ENCODE results near the gene ZNF750. TPM values are rescaled to one million over a fixed set of nuclear protein-coding genes. Genes with fewer than 3 reads are reported as not detected.

The ZNF750 gene
- total RNA-seq, 1 experiment from 2014 or later = not detected

DNA sequence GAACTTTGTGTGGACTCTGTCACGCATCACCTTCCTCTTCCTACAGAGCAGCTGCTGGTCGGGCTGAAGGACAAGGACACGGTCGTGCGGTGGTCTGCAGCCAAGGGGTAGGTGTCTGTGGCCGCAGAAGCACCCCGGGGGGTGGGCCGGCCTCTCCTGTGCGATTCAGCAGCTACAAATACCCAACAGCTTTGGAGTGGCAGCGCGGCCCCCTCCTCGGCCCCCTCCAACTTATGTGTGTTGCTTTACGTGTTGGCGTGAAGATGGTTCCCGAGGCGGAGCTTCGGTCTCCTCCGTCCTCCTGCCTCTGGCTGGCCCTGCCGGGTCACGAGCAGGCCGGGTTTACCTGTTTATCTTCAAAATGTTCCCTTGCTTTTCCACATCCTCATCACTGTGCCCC is 32.3 kb downstream of the ZNF750 start:
- DNase-seq (ENCODE audit: low read depth, low spot score) = no peak
- ATAC-seq = no peak
- POLR2A ChIA-PET = no interaction called here
- no peak for TF ChIP-seq TCF7L2 (IDR thresholded peaks at IDR 0.05; ENCODE audit: low read depth, low read length)
- TF ChIP-seq SIN3A (IDR thresholded peaks at IDR 0.05; ENCODE audit: borderline replicate concordance, insufficient read depth, low read depth, low read length) = no peak
- TF ChIP-seq, protein P1, sequence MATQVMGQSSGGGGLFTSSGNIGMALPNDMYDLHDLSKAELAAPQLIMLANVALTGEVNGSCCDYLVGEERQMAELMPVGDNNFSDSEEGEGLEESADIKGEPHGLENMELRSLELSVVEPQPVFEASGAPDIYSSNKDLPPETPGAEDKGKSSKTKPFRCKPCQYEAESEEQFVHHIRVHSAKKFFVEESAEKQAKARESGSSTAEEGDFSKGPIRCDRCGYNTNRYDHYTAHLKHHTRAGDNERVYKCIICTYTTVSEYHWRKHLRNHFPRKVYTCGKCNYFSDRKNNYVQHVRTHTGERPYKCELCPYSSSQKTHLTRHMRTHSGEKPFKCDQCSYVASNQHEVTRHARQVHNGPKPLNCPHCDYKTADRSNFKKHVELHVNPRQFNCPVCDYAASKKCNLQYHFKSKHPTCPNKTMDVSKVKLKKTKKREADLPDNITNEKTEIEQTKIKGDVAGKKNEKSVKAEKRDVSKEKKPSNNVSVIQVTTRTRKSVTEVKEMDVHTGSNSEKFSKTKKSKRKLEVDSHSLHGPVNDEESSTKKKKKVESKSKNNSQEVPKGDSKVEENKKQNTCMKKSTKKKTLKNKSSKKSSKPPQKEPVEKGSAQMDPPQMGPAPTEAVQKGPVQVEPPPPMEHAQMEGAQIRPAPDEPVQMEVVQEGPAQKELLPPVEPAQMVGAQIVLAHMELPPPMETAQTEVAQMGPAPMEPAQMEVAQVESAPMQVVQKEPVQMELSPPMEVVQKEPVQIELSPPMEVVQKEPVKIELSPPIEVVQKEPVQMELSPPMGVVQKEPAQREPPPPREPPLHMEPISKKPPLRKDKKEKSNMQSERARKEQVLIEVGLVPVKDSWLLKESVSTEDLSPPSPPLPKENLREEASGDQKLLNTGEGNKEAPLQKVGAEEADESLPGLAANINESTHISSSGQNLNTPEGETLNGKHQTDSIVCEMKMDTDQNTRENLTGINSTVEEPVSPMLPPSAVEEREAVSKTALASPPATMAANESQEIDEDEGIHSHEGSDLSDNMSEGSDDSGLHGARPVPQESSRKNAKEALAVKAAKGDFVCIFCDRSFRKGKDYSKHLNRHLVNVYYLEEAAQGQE (IDR thresholded peaks at IDR 0.05; ENCODE audit: insufficient read depth in 1 of 2, low read depth in 2 of 2, low read length in 1 of 2) = no peak
- TF ChIP-seq, protein P2, sequence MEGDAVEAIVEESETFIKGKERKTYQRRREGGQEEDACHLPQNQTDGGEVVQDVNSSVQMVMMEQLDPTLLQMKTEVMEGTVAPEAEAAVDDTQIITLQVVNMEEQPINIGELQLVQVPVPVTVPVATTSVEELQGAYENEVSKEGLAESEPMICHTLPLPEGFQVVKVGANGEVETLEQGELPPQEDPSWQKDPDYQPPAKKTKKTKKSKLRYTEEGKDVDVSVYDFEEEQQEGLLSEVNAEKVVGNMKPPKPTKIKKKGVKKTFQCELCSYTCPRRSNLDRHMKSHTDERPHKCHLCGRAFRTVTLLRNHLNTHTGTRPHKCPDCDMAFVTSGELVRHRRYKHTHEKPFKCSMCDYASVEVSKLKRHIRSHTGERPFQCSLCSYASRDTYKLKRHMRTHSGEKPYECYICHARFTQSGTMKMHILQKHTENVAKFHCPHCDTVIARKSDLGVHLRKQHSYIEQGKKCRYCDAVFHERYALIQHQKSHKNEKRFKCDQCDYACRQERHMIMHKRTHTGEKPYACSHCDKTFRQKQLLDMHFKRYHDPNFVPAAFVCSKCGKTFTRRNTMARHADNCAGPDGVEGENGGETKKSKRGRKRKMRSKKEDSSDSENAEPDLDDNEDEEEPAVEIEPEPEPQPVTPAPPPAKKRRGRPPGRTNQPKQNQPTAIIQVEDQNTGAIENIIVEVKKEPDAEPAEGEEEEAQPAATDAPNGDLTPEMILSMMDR (IDR thresholded peaks at IDR 0.05) = no peak
- no peak for TF ChIP-seq POLR2AphosphoS5 (IDR thresholded peaks at IDR 0.05; ENCODE audit: low read depth, low read length)
- Histone ChIP-seq H3K27ac (ENCODE audit: low read length) (no peak overlapping the region), H3K4me3 (ENCODE audit: low read depth in 2 of 2, low read length in 2 of 2) (no peak overlapping the region), H3K36me3 (ENCODE audit: control insufficient read depth, insufficient read depth, low read length) (peaks cover 7% of the 10 kb centered on the region; the same call in 1 of the 2 replicates), H3K4me1 (ENCODE audit: control insufficient read depth, insufficient read depth, low read length) (no peaks in the 10 kb centered on the region), H3K27me3 (ENCODE audit: control insufficient read depth, insufficient read depth, low read length) (no peaks in the 10 kb centered on the region), H3K9me3 (ENCODE audit: control insufficient read depth, insufficient read depth, low read depth, low read length) (no peaks in the 10 kb centered on the region)
- no TSS peak for BruUV-seq (replicated peaks)
- intact Hi-C loops (cut with micrococcal nuclease; ENCODE audit: unreplicated experiment) (no loop called here), in situ Hi-C loops (cut with HindIII; ENCODE audit: low pct_unique_long_range_greater_than_20kb, low sequenced_read_pairs) (no loop called here)
- CTCF ChIA-PET = no interaction called here

GRCh38 chr17:82807101-82807500 is 32.7 kb downstream of the ZNF750 start:
- Histone ChIP-seq H3K4me1 (ENCODE audit: control insufficient read depth, insufficient read depth, low read length) (no peaks in the 10 kb centered on the region), H3K36me3 (ENCODE audit: control insufficient read depth, insufficient read depth, low read length) (peaks cover 7% of the 10 kb centered on the region; the same call in 1 of the 2 replicates), H3K4me3 (ENCODE audit: low read depth in 2 of 2, low read length in 2 of 2) (no peak overlapping the region), H3K9me3 (ENCODE audit: control insufficient read depth, insufficient read depth, low read depth, low read length) (no peaks in the 10 kb centered on the region), H3K27me3 (ENCODE audit: control insufficient read depth, insufficient read depth, low read length) (no peaks in the 10 kb centered on the region), H3K27ac (ENCODE audit: low read length) (no peak overlapping the region)
- intact Hi-C loops (cut with micrococcal nuclease; ENCODE audit: unreplicated experiment) (no loop called here), in situ Hi-C loops (cut with HindIII; ENCODE audit: low pct_unique_long_range_greater_than_20kb, low sequenced_read_pairs) (no loop called here)
- DNase-seq (ENCODE audit: low read depth, low spot score) = no peak
- ChIA-PET CTCF (no interaction called here), POLR2A (interaction anchor here (0.6 kb wide), 1 partner anchor 503 kb away, joined by 9 read pairs; no protein-coding TSS in a partner anchor)
- TF ChIP-seq SIN3A (IDR thresholded peaks at IDR 0.05; ENCODE audit: borderline replicate concordance, insufficient read depth, low read depth, low read length) (no peak), POLR2AphosphoS5 (IDR thresholded peaks at IDR 0.05; ENCODE audit: low read depth, low read length) (no peak), TCF7L2 (IDR thresholded peaks at IDR 0.05; ENCODE audit: low read depth, low read length) (no peak)
- TF ChIP-seq, protein P2 (IDR thresholded peaks at IDR 0.05) = no peak
- TF ChIP-seq, protein P1 (IDR thresholded peaks at IDR 0.05; ENCODE audit: insufficient read depth in 1 of 2, low read depth in 2 of 2, low read length in 1 of 2) = no peak
- ATAC-seq = no peak
- BruUV-seq (replicated peaks) = no TSS peak

Measured in Panc1 (cell line).